Measurements from ENCODE around the gene TRAPPC3.

GRCh38 chr1:36126005-36126716 is 23.1 kb downstream of the TRAPPC3 start:
- TF ChIP-seq CTCF (conservative IDR thresholded peaks at IDR 0.05; ENCODE audit: low read depth in 2 of 2) (no peak), CREB1 (CRISPR knock-in tag; IDR thresholded peaks at IDR 0.05; ENCODE audit: low read depth) (no peak), EZH2 (IDR thresholded peaks at IDR 0.05; ENCODE audit: low read depth, unreplicated experiment) (no peak), POLR2AphosphoS5 (IDR thresholded peaks at IDR 0.05; ENCODE audit: low read depth) (no peak)
